HG03565 (cell line): ENCODE measurements around the gene FASN.
A peak's percentile ranks its signal among the peaks of the same experiment; 100 is the strongest.

Source experiments
- ATAC-seq: cut with Tn5 transposase; IDR thresholded peaks from one replicate; pipeline ENCODE4 v1.9.1; 2021; ENCODE audit warnings: mild to moderate bottlenecking, moderate library complexity; ENCODE audit not compliant: unreplicated experiment

The FASN gene

DNA sequence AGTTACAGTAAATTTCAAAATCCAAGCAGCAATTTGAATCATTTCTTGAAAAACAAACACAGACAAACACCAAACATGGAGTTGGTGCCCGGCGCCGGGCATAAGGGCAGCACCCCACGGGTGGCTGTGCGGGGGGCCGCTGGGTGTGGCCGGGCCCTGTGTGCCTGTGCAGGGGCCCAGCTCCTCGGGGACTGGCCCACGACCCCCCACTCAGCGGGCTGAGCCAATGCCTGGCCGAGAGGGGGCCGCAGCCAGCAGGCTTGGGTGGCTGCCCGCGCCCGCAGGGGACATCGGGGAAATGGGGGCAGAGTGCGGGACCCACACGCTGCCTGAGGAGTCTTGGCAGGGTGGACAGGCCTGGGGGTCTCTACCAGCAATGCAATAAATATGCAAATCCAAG is 19.6 kb downstream of the FASN start:
- no peak for ATAC-seq

DNA sequence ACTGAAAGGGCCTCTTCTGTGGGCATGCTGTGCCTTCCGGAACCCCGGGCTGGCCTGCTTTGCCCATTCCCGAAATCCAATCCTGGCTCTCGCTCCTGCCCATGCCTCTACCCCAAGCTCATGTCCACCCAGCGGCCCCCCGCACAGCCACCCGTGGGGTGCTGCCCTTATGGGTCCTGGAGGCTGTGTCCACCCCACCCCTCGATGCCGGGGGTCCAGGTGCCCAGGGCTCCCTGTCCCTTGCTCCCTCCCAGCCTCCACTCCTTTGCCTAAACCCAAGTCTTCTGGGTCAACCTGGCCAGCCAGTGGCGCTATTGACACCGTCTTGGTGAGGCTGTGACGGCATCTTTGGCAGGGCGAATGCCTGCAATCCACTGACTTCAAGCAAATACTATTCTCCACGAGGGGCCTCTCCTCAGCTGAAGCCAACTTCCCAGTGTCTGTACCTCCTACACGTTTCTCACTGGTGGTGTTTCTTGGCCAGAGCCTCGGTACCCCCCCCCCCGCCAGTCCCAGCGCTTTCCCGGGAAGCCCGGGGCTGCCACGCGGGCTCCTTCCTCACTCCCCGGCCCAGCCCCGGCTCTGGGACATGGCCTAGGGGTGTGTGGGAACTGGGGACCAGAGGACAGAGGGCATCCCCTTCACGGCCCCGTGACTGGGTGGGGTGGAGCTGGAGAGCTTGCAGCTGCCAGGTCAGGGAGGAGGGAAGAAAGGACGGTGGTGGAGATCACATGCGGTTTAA is 20.2 kb downstream of the FASN start:
- no peak for ATAC-seq

DNA sequence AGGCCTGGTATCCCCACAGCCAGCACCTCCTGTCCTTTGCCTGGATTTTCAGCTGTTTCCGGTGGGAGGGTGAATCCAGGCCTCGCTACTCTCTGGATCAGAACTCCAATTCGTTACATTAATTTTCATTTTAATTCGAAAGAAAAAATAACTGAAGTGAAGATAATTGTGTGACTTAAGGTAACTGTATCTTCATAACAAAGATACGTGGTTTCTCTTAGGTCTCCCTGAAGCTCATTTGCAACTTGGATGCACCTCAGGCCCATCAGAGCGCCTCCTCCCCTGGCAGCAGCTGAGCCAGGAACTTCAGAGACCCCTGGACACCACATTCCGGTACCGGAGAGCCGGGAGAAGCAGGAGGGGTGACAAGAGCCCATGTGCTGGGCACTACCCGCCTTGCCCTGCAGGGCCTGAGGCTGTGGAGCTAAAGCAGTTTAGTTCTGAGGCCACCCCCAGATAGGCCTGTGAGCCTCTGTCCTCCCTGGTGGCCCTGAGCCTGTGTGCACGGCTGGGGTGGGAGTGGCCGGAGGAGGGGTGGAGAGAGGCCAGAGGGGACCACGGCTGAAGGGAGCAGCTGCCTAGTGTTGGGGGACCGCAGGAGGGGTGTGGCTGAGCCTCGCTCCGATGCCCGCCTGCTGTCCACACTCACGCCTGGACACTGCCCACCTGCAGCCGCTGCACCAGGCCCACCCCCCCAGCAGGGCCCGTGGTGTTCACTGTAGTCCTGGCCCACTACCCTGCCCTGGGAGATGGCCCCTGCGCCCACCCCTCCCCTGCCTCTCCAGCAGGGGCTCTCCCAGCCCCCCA is 21.0 kb downstream of the FASN start:
- no peak for ATAC-seq

DNA sequence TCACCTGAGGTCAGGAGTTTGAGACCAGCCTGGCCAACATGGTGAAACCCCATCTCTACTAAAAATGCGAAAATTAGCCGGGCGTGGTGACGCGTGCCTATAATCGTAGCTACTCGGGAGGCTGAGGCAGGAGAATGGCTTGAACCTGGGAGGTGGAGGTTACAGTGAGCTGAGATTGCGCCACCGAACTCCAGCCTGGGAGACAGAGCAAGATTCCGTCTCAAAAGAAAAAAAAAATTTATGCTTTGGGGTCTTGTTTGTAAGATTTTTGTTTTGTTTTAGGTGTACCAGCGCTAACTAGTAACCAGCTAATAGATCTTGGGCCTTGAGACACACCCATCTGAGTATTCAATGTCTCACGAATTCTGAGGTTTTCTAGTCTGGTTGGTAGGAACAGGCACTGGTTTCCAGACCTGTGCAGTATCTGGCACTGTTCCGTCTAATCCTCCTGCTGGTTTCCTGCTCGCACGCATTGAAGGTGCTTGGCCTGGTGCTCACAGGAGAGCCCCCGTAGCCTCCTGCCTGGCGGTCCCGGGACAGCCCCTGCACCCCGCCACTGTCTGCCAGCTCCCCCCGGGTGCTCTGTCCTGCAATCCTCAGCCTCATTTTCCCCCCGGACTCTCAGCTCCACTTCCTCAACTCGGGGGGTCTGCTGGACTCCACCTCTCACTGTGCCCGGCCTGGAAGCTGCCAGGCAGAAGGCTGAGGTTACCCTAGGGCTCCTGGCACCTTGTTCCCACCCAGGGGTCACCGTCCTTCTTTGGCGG is 21.8 kb downstream of the FASN start:
- no peak for ATAC-seq

DNA sequence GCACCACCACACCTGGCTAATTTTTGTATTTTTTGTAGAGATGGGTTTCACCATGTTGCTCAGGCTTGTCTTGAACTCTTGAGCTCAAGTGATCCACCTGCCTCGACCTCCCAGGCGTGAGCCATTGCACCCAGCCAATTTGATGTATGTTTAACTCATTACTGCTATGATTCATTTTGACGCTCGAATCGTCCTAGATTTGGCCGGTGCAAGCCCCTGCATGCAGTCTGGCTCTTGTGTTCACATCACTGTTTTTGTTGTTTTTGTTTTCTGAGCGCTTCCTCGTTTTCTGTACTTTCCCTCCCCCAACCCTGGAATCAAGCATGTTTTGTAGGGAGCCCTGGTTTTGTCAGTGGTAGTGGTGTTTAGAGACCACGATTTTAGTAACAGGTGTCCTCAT is 24.6 kb downstream of the FASN start:
- no peak for ATAC-seq

DNA sequence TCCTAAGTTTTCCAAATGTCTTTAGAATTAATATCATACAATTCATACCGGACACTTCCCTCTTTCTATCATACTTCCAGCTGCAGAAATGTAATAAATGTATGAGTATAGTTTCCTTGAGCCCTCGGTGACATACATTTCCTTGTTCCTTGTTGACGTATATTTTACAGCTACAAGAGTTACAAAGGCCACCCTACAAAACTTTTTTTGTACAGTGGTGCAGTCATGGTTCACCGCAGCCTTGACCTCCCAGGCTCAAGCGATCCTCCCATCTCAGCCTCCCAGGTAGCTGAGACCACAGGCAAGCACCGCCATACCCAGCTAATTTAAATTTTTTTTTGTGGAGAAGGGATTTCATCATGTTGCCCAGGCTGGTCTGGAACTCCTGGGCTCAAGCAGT is 25.2 kb downstream of the FASN start:
- ATAC-seq = no peak

DNA sequence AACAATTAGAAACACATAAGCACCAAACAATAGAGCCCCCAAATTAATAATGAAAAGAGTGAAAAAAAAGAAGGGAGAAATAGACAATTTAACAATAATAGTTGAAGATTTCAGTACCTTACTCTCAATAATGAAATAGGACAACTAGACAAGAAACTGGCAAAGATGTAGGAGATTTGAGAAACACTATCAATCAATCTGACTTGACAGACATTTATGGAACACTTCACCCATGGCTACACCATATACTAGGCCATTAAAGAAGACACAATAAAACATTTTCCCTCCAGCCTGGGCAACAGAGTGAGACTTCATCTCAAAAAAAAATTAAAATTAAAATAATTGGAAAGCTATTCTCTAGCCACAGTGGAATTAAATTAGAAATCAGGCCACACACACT is 27.4 kb downstream of the FASN start:
- no peak for ATAC-seq

DNA sequence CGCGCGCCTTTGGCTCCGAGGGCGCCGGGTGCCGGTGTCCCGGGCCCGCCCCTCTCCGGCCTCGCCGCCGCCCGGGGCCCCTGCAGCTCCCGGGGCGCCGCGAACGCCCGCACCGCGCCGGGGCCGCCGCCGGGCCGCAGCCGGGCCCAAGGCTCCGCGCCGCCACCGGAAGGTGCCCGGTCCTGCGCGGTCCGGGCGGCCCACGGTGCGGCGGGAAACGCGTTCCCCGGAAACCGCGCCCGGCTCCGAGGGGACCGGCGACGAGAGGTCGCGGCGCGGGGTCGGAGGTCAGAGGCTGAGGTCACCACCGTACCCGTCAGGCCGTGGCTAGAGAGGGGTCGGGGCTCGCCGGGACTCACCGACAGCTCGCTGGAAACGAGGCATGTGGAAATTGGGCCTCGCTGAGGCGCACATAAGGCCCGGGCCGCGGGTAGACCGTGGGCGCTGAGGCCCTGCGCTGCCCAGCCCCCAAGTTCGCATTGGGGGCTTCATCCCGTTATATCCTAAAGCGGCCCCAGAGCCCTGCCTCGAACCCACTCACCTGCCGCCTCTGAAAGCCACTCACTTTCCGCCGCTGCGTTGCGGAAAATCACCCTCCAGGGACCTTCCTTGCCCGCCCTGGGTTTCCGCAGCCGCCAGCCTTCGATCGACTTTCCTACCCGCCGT is 32.3 kb downstream of the FASN start, which contains the start of gene DUS1L:
Gene DUS1L, minus strand, starts transcription at position 167 of the 666 bp plus-strand sequence. CDS start 745 bp downstream, outside the sequence.
- peak; percentile 61 for ATAC-seq

DNA sequence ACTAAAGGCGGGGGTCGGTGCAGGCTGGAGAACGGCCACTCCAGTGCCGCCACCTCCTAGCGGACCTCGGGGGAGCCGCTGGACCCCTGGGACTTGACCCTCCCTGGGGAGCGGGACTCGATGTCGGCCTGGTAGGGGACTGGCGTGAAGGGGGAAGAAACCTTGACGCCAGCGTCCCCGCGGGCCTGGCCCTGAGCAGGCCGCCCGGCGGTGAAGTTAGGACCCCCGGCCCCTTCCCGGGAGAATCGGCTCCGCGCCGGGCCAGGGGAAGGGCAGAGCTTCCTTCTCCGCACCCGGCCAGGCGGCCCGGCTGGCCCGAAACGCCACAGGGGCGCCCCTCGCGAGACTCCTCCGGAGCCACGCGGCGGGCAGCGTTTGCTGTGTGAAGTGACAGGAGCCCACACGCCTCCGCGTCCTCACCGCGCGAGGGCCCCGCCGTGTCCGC is 32.8 kb downstream of the FASN start:
- ATAC-seq = peak; percentile 27

DNA sequence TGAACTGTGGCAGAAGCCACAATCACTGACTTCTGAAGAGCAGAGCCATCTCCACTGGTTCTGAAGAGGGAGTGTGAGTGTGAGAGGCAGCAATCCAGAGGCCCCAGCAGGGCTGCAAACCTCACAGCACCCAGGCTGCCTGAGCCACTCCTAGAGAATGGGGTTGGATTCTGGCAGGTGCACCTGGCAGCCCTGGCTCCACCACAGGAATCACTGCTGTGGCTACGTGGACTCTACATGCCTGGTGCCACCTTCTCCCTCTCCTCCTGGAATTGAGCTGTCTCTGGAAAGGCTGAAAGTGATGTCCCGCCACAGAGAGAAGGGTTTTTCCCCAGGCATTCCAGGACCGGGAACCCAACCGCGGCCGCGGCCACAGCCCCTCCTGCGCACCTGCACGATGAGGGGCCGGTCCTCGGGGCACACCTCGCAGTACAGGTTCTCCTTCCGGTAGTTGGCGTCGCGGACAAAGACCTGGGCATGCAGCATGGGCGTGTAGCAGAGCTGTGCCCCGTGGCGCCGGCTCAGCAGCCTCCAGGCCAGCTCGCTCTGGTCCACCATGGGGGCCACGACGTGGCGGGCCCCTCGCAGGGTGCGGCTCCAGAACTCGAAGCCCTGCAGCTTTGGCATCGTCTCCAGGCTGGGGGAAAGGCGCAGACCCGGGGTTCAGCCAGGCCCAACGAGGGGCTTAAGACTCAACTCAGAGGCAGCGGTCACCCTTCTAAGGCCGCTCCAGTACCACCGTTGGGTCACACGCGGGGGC is 33.4 kb downstream of the FASN start:
- no peak for ATAC-seq

DNA sequence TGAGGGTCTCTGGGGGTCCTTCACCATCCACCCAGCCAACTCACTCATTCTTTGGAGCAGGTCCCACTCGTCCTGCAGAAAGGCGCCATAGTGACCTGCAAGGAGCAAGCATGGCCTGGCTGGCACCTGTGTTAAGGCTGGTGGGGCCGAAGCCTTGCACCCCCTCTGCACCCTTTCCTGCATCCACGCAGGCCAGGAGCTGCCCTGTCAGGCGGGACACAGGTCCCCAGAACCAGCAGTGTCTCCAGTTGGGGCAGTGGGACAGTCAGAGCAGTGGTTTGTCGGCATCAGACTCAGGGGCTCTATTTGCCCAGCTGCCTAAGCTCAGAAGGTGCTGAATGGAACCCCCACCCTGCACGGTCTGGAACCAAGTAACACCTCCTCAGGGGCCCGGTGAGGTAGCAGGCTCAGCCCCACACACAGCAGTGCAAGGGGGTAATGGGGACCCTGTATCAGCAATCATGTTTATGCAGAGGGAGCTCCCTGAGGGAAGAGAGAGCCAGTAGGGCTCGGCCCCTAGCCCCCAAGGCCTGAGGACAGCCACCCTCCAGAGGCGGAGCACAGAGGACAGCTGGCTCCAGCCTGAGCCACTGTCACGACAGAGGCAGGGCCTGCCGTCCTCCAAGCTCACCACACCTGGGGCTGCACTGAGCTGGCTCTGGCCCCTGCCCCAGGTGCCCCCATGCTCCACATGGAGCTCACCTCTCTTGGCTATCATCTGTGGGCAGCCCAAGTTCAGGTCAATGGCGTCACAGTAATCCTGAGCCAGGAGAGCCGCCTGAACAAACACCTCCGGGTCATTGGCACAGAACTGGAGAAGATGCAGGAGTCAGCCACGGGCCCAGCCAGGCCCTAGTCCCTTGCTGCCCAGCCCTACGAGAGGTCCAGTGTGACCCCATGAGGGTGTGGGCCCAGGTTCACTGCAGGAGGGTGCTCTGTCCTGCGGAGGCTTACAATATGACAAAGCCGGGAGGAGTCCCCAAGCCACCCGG is 34.3 kb downstream of the FASN start:
- ATAC-seq = no peak

DNA sequence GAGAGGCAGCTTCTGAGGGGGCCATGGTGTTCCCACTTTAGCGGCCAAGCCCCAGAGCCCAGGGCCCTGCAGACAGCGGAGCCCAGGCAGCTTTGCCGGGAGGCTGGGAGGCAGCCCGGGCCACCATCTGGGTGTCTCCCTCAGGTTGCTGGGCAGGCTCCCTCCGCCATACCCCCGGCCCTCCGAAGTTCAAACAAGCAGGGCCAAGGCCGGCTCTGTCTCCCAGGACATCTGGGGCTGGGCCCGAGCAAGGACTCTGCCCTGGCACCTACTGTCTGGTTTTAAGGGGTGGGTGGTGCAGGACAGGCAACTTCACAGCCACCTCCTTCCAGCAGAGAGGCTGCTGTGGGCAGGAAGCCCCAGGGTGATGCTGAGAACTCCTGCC is 35.1 kb downstream of the FASN start:
- no peak for ATAC-seq

DNA sequence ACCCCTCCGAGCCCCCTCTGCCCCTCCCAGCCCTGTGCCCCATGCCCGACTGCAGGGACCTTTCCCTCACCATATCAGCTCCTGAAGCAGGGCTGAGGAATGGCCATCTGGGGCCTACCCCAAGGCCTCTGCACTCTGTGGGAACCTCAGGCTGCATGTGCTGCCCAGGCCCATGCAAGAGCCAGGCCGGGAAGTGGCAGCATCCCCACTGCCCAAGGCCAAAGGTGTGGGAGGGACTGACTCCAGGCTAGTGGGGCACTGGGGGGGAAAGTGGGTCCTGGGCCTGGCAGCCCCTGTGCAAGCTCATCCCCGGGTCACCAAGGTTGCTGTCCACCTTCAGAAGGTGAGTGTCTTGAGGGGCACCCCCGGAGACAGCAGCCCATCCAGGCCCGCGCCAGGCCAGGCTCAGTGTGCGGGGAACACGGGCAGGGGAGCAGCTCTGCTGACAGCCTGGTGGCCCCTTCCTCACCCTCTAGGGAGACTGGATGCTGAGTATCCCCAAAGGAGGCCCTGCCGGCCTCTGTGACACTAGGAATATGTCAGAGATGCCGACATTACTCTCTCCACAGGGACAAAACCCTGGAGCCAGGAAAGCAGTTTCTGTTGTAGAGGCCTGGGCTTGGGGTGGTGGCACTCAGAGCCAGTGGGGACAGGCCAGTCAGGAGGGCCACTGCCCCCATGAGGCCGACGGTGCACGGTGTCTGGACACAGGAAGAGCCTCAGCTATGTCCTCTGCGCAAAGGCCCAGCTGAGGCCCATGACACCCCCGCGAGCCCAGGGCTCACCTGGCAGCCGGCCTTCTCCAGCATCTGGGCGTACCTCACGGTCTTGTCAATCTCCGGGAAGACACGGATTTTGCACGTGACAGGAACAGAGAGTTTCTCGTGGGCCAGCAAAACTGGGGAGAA is 35.7 kb downstream of the FASN start:
- ATAC-seq = no peak

DNA sequence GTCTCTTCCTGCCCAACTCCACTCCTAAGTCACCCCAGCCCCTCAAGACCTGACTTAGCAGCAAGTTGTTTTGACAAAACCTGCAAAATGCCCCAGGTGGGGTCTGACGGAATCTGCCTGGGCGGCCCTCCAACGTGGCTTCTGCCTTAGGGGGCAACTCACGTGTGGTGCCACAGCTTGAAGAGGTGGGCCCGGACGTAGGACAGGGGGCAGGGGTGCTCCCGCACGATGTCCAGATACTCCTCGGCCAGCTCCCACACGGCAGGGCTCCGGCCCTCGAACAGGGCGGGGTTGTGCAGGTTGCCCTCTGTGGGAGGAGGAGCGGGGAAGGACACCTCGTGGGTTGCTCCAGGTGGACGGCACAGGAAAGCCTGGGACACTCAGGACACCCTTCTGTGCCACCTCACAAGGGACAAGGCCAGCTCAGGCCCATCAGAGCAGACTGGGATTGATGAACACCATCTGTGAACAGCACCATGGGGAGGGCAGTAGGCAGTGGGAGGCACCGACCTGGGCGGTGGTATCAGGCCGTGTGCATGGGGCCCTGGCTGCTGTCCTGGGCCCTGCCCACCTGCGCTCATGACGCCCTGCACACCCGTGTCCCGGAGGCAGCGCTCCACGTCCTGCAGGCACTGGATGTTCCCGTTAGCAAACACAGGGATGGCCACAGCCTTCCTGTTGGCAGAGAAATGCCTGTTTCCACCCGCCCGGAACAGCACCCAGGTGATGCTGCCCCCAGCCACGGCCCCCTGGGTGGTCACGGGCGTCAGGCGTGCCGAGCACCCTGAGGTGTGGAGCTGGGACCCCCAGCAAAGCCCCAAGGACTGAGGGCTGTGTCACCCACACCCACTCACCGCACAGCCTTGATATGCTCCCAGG is 36.8 kb downstream of the FASN start:
- no peak for ATAC-seq

DNA sequence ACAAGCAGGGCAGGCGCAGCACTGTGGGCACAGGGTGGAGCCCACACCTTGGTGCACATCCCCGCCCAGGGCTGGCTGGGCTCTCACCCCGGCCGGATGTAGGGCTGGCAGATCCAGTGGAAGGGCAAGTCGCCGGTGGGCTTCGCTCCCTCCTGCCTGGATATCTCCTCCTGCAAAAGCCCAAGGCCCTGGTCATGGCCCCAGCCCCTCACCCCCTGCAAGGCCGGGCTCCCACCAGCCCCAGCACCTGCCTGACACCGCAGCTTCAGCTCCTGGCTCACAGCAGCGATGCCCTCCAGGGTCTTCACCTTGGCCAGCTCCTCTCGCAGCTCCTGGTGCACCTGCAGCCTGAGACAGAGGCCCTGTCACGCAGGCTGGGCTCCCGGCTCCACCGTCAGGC is 37.4 kb downstream of the FASN start:
- ATAC-seq = no peak

DNA sequence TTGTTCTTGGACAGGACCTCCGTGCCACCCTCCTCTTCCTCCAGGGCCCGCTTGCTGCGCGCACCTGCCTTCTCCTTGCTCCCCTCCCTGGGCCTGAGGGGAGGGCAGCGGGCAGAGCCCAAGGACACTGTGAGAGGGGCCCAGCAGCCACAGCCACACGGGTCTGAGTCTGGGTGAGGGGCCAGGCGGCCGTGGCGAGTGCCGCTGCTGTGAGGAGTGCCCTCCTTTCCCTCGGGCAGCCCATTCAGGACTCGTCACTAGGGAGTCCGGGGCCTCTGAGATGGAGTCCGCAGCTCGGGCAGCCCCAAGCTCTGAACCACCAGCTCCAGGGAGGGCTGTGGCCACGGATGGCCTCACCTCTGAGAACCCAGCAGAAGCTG is 38.0 kb downstream of the FASN start:
- no peak for ATAC-seq
